ENCODE data around the gene SHISA6. TPM values are rescaled to one million over a fixed set of nuclear protein-coding genes. Genes with fewer than 3 reads are reported as not detected.

The SHISA6 gene
- total RNA-seq, 1 experiment from 2014 or later, result not detected

GRCh38 chr17:11488407-11488806 lies 247.4 kb downstream of the SHISA6 start:
- no peaks in the 10 kb centered on the region for H3K27me3 ChIP-seq (ENCODE audit: control insufficient read depth, insufficient read depth, low read length)
- intact Hi-C loops (cut with micrococcal nuclease; ENCODE audit: unreplicated experiment), result no loop called here
- BruUV-seq (replicated peaks), result no TSS peak
- no peak overlapping the region for H3K27ac ChIP-seq (ENCODE audit: low read length)
- no peaks in the 10 kb centered on the region for H3K36me3 ChIP-seq (ENCODE audit: control insufficient read depth, insufficient read depth, low read length)
- ChIA-PET POLR2A (no interaction called here), CTCF (no interaction called here)
- ATAC-seq, result no peak
- in situ Hi-C loops (cut with HindIII; ENCODE audit: low pct_unique_long_range_greater_than_20kb, low sequenced_read_pairs), result no loop called here
- no peaks in the 10 kb centered on the region for H3K4me1 ChIP-seq (ENCODE audit: control insufficient read depth, insufficient read depth, low read length)
- TF ChIP-seq REST (IDR thresholded peaks at IDR 0.05; ENCODE audit: insufficient read depth in 1 of 2, low read depth in 2 of 2, low read length in 1 of 2), result no peak
- no peak for TF ChIP-seq POLR2AphosphoS5 (IDR thresholded peaks at IDR 0.05; ENCODE audit: low read depth, low read length)
- no peak for TF ChIP-seq CTCF (IDR thresholded peaks at IDR 0.05)
- no peak for TF ChIP-seq TCF7L2 (IDR thresholded peaks at IDR 0.05; ENCODE audit: low read depth, low read length)
- no peak for TF ChIP-seq SIN3A (IDR thresholded peaks at IDR 0.05; ENCODE audit: borderline replicate concordance, insufficient read depth, low read depth, low read length)
- no peak overlapping the region for H3K4me3 ChIP-seq (ENCODE audit: low read depth in 2 of 2, low read length in 2 of 2)
- DNase-seq (ENCODE audit: low read depth, low spot score), result no peak
- no peaks in the 10 kb centered on the region for H3K9me3 ChIP-seq (ENCODE audit: control insufficient read depth, insufficient read depth, low read depth, low read length)

- H3K4me1 ChIP-seq (ENCODE audit: control insufficient read depth, insufficient read depth, low read length), result no peaks in the 10 kb centered on the region
- no peaks in the 10 kb centered on the region for H3K36me3 ChIP-seq (ENCODE audit: control insufficient read depth, insufficient read depth, low read length)
- DNase-seq (ENCODE audit: low read depth, low spot score) (no peak), ATAC-seq (no peak)
- no peak overlapping the region for H3K4me3 ChIP-seq (ENCODE audit: low read depth in 2 of 2, low read length in 2 of 2)
- in situ Hi-C loops (cut with HindIII; ENCODE audit: low pct_unique_long_range_greater_than_20kb, low sequenced_read_pairs), result no loop called here
- no peaks in the 10 kb centered on the region for H3K9me3 ChIP-seq (ENCODE audit: control insufficient read depth, insufficient read depth, low read depth, low read length)
- CTCF ChIA-PET, result no interaction called here
- no peaks in the 10 kb centered on the region for H3K27me3 ChIP-seq (ENCODE audit: control insufficient read depth, insufficient read depth, low read length)
- TF ChIP-seq REST (IDR thresholded peaks at IDR 0.05; ENCODE audit: insufficient read depth in 1 of 2, low read depth in 2 of 2, low read length in 1 of 2), result no peak
- no peak for TF ChIP-seq TCF7L2 (IDR thresholded peaks at IDR 0.05; ENCODE audit: low read depth, low read length)
- TF ChIP-seq POLR2AphosphoS5 (IDR thresholded peaks at IDR 0.05; ENCODE audit: low read depth, low read length), result no peak
- no peak for TF ChIP-seq SIN3A (IDR thresholded peaks at IDR 0.05; ENCODE audit: borderline replicate concordance, insufficient read depth, low read depth, low read length)
- no peak for TF ChIP-seq CTCF (IDR thresholded peaks at IDR 0.05)
- no TSS peak for BruUV-seq (replicated peaks)
- POLR2A ChIA-PET, result no interaction called here
- intact Hi-C loops (cut with micrococcal nuclease; ENCODE audit: unreplicated experiment), result no loop called here
- H3K27ac ChIP-seq (ENCODE audit: low read length), result no peak overlapping the region
These were observed 249.2 kb downstream of the SHISA6 start for GRCh38 chr17:11490171-11490755.

Measured in Panc1 (cell line).